ENCODE results near the gene VARS2. TPM values are rescaled to one million over a fixed set of nuclear protein-coding genes. Genes with fewer than 3 reads are reported as not detected.

Gene VARS2
- total RNA-seq, 1 experiment from 2014 or later: 68.2 TPM

DNA sequence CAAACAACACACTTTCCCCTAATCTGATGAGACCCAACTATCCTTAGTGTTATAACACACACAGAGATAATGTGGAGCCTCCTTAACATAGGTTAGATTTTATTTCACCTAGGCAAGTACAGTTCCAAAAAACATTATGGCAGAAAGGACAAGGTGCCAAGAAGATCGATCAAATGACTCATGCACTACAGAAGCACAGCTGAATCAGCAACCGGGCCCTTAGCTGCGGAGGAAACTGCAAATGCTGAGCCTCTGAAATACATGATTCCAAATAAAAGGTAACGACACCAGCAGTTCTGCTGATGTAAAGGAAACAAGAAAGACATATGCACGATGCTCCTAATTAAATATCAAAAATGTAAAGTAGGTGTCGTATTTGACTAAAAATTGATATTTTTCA, 49.6 kb downstream of the VARS2 start:
- Histone ChIP-seq H2BK12ac (ENCODE audit: insufficient read length, low read depth, low read length) (no peak overlapping the region), H2AK5ac (ENCODE audit: insufficient read length, low read length) (no peak overlapping the region), H3K4me1 (ENCODE audit: insufficient read depth, low read length) (no peaks in the 10 kb centered on the region), H3K79me1 (ENCODE audit: insufficient read depth, low read depth, low read length, poor library complexity, severe bottlenecking) (no peaks in the 10 kb centered on the region), H2BK5ac (ENCODE audit: insufficient read length, low read length) (no peak overlapping the region), H3T11ph (ENCODE audit: low read length) (no peak overlapping the region), H3K79me2 (ENCODE audit: insufficient read depth, low read length) (no peaks in the 10 kb centered on the region), H3K18ac (ENCODE audit: insufficient read length, low read depth, low read length) (no peak overlapping the region), H2BK120ac (ENCODE audit: low read depth, low read length, poor library complexity, severe bottlenecking) (no peak overlapping the region), H4K20me1 (ENCODE audit: control insufficient read depth, insufficient read depth, insufficient read length) (no peaks in the 10 kb centered on the region), H3K9ac (ENCODE audit: extremely low read depth, insufficient read length, low read length) (no peak overlapping the region), H3K23ac (ENCODE audit: insufficient read length, low read depth, low read length) (no peak overlapping the region), H4K5ac (ENCODE audit: insufficient read length, low read depth, low read length) (no peak overlapping the region), H3K27me3 (ENCODE audit: insufficient read depth, low read length) (no peaks in the 10 kb centered on the region), H3K56ac (ENCODE audit: insufficient read length, low read depth, low read length) (no peak overlapping the region), H3K4ac (ENCODE audit: low read depth, low read length) (no peak overlapping the region), H3K9me3 (ENCODE audit: control insufficient read depth, low read depth, low read length) (no peaks in the 10 kb centered on the region), H2BK15ac (ENCODE audit: low read depth, low read length) (no peak overlapping the region), H2AFZ (ENCODE audit: low read length) (no peak overlapping the region), H3K23me2 (ENCODE audit: insufficient read length, low read depth, low read length, poor library complexity, severe bottlenecking) (no peaks in the 10 kb centered on the region), H3K14ac (ENCODE audit: insufficient read depth, low read length) (no peak overlapping the region), H4K91ac (ENCODE audit: insufficient read length, low read depth, low read length) (no peak overlapping the region), H3K4me2 (ENCODE audit: insufficient read depth, insufficient read length, low read length) (no peak overlapping the region), H2BK20ac (ENCODE audit: low read depth, low read length, poor library complexity, severe bottlenecking) (no peak overlapping the region), H4K8ac (replicated peaks; ENCODE audit: insufficient read length, low read depth, low read length) (no peak overlapping the region), H3K27ac (ENCODE audit: insufficient read length, low read depth, low read length) (no peak overlapping the region)
- peaks cover 0 to 3% of the 10 kb centered on the region in 2 experiments; a peak in 2 of 5 replicates for H3K9me3 Mint-ChIP-seq
- no peak overlapping the region for H3K27ac Mint-ChIP-seq
- H3K36me3 Mint-ChIP-seq (ENCODE audit: insufficient read depth in 1 of 3, low read depth in 3 of 3): peaks cover 0 to 1% (median 0%) of the 10 kb centered on the region in 3 experiments; a peak in 1 of 7 replicates
- peaks cover 4 to 14% of the 10 kb centered on the region in 2 experiments; a peak in 3 of 4 replicates for H3K4me1 Mint-ChIP-seq
- DNase-seq: no peak
- peaks cover 18% of the 10 kb centered on the region for H3K27me3 Mint-ChIP-seq (ENCODE audit: low read depth)
- H3K4me3 Mint-ChIP-seq: no peak overlapping the region
- no peak for TF ChIP-seq CTCF (conservative IDR thresholded peaks at IDR 0.05)
- no CpG with 5 or more reads among the region's 6 CpGs for WGBS (ENCODE audit: extremely low coverage, insufficient read length, low lambda C conversion rate)
